NCI-H1105 treated with DMSO at 0.1 percent for 48 hours (cell line): ENCODE results near the gene SPTSSB.

Source experiments
- DNase-seq: peaks from one replicate; lab custom pipeline; 2025; lab: John Stamatoyannopoulos, UW

SPTSSB gene

GRCh38 chr3:161339517-161340500 lies 31.5 kb downstream of the SPTSSB start:
- no peak for DNase-seq

DNA sequence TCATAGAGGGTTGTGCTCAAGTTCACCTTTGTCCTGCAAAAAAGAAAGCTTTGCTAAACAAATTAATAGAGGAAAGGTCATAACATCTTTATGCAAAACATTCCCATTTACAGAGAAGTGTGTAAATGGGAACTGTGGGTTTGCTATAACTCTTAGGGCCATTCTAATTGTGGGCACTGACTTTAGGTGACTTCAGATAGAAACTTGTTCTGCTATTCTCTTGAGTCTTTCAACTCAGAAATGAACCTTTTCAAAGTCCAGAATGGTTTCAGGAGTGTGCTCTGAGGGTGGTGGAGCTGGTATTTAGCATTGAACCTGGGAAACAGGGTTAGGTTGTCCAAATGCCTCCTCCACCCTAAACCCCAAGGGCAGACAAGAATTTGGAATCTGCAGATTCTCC lies 34.0 kb downstream of the SPTSSB start:
- no peak for DNase-seq

- DNase-seq: no peak
Measured at GRCh38 chr3:161336661-161337060, 34.7 kb downstream of the SPTSSB start.

GRCh38 chr3:161333696-161334095 lies 37.6 kb downstream of the SPTSSB start:
- no peak for DNase-seq

DNA sequence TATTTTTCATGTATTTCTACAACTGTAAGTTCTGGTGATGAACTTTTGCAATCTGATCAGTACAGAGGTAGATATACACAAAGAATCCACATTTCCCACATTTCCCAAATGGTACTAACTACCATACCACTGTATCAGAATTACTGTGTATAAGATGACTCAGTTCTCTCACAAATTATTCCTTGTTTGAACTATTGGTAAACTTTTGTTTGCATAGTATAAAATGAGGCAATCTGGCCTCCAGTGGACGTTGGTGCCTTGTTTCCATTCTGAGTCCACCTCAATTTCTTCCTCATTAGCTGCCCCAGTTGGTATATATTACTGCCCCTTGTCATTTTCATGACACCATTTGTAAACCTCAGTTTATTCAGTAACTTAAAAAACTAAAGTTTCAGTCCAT lies 38.5 kb downstream of the SPTSSB start:
- DNase-seq: no peak

- DNase-seq: no peak
Measured at GRCh38 chr3:161325059-161325458, 46.3 kb downstream of the SPTSSB start.

DNA sequence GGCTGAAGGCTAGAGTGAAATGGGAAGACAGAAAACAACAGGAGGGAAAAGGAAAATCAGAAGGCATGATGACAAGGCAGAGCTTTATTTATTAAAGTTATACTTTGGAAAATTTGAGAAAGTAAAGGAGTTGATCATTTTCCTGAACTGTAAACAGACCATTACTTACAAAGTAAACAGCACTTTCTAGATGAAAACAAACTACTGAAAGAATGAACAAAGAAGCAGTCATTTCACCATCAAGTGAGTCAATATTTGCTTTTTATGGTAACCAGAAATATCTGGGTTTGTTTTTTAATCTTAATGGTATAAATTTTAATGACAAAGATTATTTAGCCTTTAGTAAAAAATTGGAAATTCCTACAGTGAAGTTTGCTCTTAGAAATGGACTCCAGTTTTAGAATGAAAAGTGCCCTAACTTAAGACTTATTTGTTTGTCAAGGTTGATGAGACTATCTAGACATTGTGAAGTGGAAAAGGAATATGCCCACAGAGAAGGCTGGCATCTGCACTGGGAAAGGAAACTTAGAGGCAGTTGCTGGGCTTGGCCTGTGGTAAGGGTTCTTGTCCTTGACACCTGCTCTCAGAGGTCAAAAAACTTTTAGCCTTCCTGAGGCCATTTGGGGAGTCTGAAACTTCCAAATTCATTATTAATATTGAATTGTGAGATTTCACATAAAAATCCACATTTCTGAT lies 47.2 kb downstream of the SPTSSB start:
- no peak for DNase-seq

DNA sequence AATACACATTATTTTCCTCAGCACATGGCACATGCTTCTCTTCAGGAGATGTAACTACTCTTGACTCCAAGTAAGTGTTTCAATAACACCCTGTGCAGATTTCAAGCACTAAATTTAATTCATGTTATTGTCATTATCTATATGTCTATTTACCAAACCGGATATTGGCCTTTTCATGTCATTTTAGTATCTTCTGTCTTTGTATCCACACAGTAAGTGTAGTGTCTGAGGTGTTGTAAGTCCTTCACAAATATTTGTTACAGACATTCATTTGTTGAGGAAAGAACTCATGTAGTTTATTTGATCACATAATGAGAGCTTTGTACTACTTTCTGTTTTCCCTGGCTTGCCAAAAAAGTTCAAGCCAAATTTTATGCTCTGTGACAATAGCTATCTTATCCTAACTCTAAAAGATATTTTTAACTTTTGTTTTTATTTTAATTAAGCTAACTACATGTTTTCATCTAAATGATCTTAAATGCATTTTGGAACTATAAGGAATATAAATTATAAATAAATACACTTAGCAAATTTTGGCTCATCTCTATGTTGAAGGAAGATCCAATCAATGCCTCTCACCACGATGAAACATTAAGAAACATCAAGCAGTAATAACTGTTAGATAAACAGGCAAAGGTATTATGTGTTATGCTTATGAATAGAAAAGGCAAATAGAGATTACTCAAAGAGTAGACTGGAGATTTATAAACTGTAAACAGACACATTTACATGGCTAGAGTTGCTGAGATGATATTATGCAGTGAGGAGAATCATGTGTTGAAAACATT lies 48.3 kb downstream of the SPTSSB start:
- DNase-seq: no peak

DNA sequence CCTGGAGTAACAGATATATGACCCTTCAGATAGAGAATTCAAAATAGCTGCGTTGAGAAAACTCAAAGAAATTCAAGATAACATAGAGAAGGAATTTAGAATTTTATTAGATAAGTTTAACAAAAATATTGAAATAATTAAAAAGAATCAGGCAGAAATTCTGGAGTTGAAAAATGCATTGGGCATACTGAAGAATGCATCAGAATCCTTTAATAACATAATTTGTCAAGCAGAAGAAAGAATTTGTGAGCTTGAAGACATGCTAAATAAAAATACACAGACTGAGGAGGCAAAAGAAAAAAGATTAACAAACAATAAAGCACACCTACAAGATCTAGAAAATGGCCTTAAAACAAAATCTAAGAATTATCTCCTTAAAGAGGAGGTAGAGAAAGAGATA lies 50.5 kb downstream of the SPTSSB start:
- no peak for DNase-seq

DNA sequence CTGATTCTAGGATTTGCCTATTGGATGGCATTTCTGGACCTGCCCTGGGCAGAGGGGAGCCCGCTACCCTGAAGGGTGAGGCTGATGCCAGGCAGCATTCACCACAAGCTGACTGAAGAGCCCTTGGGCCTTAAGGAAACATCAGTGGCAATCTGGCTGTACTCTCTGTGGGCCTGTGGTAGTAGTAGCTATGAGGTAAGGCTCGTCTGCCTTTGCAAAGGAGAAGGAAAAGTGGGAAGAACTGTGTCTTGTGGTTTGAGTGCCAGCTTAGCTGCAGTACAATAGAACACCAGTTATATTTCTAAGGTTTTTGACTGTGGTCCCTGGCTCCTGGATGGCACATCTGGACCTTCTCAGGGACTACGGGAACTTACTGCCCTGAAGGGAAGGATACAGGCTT lies 51.5 kb downstream of the SPTSSB start:
- DNase-seq: no peak

GRCh38 chr3:161317077-161317476 lies 54.2 kb downstream of the SPTSSB start:
- DNase-seq: no peak

GRCh38 chr3:161316006-161316689 lies 55.2 kb downstream of the SPTSSB start:
- DNase-seq: no peak

- DNase-seq: no peak
Measured at GRCh38 chr3:161314836-161315395, 56.4 kb downstream of the SPTSSB start.

DNA sequence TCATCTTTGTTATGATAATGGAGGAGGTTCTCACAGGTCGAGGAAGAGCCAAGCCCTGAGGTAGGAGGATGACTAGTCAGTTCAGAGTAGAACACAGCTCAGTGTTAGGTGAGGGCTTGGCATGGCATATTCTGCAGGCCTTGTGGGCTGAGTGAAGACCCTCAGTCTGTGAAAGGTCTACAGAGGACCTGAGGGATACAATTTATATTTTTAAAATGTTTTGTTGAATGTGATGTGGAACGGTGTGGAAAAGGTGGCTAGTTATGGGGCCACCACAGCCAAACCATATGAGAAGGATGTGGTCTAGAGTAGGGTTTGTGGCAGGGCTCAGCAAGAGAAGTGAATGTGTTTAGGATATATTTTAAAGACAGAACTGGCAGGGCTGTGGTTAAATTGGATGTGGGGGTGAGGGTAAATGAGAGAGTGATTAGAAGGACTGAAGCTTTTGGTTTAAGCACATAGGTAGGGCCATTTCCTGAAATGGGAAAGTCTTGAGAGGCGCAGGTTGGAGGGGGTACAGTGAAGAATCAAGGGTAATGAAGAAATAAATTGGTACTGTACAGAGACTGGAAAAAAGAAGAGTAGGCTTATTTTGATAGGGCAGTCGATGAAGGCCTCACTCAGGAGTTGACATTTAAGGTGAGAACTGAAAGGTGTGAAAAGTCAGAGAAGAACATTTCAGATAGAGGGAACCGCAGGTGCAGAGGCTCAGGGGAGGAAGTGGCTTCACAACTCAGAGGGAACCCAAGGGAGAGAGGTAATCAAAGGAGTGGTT lies 60.5 kb downstream of the SPTSSB start:
- DNase-seq: no peak

DNA sequence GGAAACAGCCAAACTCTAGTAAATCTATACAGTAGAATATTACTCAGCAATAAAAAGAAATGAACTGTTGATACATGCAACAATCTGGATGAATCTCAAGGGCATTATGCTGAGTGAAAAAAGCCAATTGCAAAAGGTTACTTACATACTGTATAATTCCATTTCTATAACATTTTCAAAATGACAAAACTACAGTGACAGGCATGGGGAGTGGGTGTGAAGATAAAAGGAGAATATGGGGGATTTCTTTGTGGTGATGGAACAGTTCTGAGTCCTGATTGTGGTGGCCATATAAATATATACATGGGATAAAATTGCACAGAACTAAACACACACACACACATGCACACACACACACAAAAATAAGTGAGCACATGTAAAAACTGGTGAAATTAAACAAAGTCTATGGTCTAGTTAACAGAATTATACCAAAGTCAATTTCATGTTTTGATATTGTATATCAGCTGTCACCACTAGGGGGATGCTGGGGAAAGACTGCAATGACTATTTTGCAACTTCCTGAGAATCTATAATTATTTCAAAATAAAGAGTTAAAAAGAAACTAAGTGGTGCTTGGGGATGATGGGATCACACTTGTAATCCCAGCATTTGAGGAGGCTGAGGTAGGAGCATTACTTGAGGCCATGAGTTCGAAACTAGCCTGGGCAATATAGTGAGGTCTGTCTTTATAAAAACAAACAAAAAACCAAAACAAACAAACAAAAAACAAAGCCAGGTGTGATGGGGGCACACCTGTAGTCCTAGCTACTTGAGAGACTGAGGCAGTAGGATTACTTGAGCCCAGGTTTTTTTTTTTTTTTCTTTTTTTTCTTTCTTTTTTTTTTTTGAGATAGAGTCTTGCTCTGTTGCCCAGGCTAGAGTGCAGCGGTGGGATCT lies 66.0 kb downstream of the SPTSSB start:
- DNase-seq: no peak

GRCh38 chr3:161296814-161297213 lies 74.5 kb downstream of the SPTSSB start:
- no peak for DNase-seq

DNA sequence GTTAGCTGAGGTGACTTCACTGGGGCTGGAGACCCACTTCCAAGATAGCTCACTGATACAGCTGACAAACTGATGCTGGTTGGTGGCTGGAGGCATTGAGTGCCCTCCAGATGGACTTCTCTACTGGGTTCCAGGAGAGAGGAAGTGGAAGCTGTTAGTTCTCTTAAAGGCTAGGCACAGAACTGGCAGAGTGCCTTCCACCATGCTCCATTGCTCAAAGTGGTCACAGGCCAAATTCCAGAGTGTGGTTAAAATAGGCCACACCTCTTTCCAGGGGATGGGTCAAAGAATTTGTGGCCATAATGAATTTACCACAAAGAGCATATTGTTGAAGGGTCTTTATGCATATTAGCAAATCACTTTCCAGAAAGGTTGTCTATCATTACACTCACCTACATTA lies 76.0 kb downstream of the SPTSSB start:
- no peak for DNase-seq
